Mucosa of stomach (tissue), 1 donor: ENCODE results near the gene RND1.
"Not testable (repeated sequence)": the region's sequence is repeated elsewhere in the genome, so short reads cannot be mapped to it uniquely, and the experiment has no call there.

ENCODE experiments used
- H3K27me3 ChIP-seq: one replicate; pipeline ENCODE4 v1.7.0; 2013; ENCODE audit warnings: mild to moderate bottlenecking, low read length; ENCODE audit not compliant: control insufficient read depth, insufficient read depth
- H3K36me3 ChIP-seq: one replicate; pipeline ENCODE4 v1.7.0; 2013; ENCODE audit warnings: low read length; ENCODE audit not compliant: control insufficient read depth, insufficient read depth
- H3K4me1 ChIP-seq: one replicate; pipeline ENCODE4 v1.7.0; 2013; ENCODE audit warnings: mild to moderate bottlenecking, low read length; ENCODE audit not compliant: control insufficient read depth, insufficient read depth
- H3K4me3 ChIP-seq: one replicate; pipeline ENCODE4 v1.7.0; 2013; ENCODE audit warnings: low read length
- H3K9ac ChIP-seq: one replicate; pipeline ENCODE4 v1.7.0; 2013; ENCODE audit warnings: mild to moderate bottlenecking, low read length, moderate library complexity
- H3K9me3 ChIP-seq: one replicate; pipeline ENCODE4 v1.7.0; 2013; ENCODE audit warnings: mild to moderate bottlenecking, low read length, moderate library complexity; ENCODE audit not compliant: control insufficient read depth
- donor health status: Pancreatic carcinoma.

RND1 gene

DNA sequence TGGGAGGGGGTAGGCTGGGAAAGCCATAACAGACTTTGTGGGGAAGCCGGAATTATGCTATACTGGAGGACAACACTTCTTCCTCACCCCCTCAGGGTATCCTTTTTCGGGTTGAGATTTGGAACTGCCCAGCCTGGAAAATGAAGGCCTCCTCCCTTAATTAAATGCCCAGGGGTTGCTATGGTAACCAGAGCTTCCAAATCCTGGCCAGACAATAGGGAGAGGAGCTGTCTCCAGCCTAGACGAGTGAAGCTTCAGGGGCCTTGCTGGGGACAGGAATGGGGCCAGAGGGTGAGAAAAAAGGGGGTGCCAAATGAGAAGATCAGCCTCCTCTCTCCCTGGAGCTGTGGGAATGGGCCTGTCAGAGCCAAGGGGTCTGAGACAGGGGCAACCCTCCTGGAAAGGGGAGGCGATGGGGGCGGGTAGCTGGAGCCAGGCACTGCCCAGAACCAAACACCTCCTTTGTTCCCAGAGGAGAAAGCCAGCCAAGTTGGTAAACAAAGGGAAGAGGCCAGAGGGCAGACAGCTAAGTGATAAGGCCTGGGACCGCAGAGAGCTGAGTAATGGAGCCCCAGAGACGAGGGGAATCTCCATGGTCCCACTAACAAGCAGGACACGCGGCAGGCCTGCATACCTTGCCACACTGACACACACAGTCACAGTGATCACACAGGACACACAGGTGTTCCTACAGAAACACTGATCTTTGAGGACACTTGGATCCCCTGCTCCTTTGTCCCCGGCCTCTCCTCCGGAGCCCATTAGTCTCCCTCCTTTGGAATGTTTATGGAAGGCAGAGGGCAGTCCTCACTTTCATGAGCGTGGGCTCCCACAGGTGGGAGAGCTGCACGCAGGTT, 17.9 kb upstream of the RND1 start:
- H3K4me1 ChIP-seq = peaks cover 35% of the 10 kb centered on the region

DNA sequence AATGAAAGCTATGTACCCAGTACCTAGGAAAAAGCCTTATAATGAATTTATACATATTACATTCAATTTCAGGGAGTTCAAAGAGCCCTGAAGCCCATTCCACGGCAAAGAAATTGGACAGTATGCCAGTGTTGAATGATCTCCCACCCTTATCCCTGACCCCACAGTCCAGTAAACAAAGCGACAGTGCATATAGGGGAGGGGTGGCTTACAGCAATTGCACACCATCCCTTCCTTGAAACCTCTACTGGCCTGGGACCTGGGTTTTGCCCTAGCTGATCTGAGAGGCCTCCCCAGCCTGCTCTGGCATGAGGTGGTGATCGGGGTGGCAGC, 17.3 kb upstream of the RND1 start:
- H3K4me3 ChIP-seq = no peak overlapping the region
- no peaks in the 10 kb centered on the region for H3K36me3 ChIP-seq
- H3K9ac ChIP-seq = peak overlapping the region; percentile 5
- peaks cover 35% of the 10 kb centered on the region for H3K4me1 ChIP-seq
- H3K9me3 ChIP-seq = no peaks in the 10 kb centered on the region
- H3K27me3 ChIP-seq = no peaks in the 10 kb centered on the region

More for the DNA sequence above, 17.9 kb upstream of the RND1 start:
- Histone ChIP-seq H3K9me3 (no peaks in the 10 kb centered on the region), H3K4me3 (no peak overlapping the region), H3K9ac (peak overlapping the region; percentile 5), H3K36me3 (no peaks in the 10 kb centered on the region), H3K27me3 (no peaks in the 10 kb centered on the region)

DNA sequence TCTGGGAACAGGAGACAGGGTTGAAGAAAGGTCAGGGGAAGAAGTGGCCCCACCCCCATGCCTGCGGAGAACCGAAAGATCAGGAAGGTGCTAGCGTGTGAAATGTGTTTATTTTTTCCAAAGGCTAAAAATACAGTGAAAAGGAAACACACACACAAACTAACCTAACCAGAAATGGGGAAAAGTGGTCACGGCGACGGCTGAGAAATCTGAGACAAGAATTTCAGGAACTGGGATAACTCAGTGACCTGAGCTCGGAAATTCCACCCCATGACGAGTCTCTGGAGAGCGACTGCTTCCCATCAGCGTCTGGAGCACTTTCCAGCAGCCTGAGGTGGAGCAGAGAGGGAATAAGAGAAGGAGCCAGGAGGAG, 16.6 kb upstream of the RND1 start:
- Histone ChIP-seq H3K9ac (peak overlapping the region; percentile 11), H3K9me3 (no peaks in the 10 kb centered on the region), H3K36me3 (no peaks in the 10 kb centered on the region), H3K27me3 (no peaks in the 10 kb centered on the region), H3K4me1 (peaks cover 35% of the 10 kb centered on the region), H3K4me3 (no peak overlapping the region)

DNA sequence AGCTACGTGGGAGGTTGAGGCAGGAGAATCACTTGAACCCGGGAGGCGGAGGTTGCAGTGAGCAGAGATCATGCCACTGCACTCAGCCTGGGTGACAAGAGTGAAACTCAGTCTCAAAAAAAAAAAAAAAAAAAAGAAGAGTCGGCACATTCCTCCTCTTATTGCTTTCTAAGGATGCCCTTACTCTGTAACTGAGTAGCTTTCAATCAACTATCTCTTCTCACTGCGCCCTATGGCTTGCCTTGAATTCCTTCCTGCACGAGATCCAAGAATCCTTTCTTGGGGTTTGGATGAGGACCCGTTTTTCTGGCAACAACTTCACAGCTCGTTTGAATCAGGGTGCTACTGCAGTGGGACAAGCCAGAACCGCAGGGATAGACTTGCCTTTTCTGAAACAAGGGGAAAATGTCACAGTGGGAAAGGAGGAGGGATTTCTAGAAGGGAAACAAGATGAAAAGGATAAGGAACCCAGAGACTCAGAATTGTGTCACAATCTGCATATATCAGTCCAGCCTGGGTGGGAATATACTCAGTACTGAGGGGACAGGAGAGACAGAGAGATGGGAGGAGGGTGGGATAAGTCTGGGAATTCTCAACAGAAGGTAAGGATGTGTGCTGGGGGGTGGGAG, 16.1 kb upstream of the RND1 start:
- H3K4me3 ChIP-seq = no peak overlapping the region

DNA sequence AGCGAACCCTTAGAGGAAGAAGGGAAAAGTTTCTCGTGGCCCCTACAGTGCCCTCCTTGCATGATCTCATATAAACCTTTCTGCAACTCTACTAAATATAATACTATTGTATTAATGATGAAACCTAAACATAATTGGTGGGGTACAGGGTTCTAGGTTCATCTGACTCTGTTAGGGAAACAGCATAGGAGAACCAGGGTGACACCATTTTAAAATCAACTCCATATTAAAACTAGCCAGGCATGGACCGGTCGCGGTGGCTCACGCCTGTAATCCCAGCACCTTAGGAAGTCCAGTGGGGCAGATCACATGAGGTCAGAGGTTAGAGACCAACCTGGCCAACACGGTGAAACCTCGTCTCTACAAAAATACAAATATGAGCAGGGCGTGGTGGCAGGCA, 15.0 kb upstream of the RND1 start:
- peaks cover 30% of the 10 kb centered on the region for H3K4me1 ChIP-seq
- H3K4me3 ChIP-seq = no peak overlapping the region
- H3K27me3 ChIP-seq = no peaks in the 10 kb centered on the region
- no peaks in the 10 kb centered on the region for H3K36me3 ChIP-seq
- no peak overlapping the region for H3K9ac ChIP-seq
- no peaks in the 10 kb centered on the region for H3K9me3 ChIP-seq

More for the DNA sequence above, 16.1 kb upstream of the RND1 start:
- peaks cover 35% of the 10 kb centered on the region for H3K4me1 ChIP-seq
- no peaks in the 10 kb centered on the region for H3K27me3 ChIP-seq
- H3K9me3 ChIP-seq = no peaks in the 10 kb centered on the region
- H3K36me3 ChIP-seq = no peaks in the 10 kb centered on the region
- peak overlapping the region; percentile 11 for H3K9ac ChIP-seq

DNA sequence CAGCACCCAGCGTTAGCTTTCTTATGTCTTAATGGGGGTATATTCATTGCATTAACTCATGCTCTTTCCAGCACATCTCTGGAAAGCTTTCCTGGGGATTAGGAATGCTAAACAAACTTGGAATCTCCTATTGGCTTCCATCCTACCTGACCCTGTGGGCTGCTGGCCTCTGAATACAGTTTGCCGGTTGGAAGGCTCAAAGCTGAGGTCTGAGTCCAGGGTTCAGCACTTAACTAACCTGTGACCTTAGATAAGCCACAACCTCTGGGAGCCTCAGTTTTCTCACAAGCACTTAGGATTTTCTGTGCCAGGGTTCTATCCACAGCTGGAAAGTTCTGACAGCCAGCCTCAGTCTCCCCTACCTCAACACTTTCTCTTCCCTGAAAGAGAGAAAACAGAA, 12.9 kb upstream of the RND1 start:
- Histone ChIP-seq H3K9ac (no peak overlapping the region), H3K4me1 (peaks cover 21% of the 10 kb centered on the region), H3K36me3 (no peaks in the 10 kb centered on the region), H3K4me3 (no peak overlapping the region), H3K9me3 (no peaks in the 10 kb centered on the region), H3K27me3 (no peaks in the 10 kb centered on the region)

DNA sequence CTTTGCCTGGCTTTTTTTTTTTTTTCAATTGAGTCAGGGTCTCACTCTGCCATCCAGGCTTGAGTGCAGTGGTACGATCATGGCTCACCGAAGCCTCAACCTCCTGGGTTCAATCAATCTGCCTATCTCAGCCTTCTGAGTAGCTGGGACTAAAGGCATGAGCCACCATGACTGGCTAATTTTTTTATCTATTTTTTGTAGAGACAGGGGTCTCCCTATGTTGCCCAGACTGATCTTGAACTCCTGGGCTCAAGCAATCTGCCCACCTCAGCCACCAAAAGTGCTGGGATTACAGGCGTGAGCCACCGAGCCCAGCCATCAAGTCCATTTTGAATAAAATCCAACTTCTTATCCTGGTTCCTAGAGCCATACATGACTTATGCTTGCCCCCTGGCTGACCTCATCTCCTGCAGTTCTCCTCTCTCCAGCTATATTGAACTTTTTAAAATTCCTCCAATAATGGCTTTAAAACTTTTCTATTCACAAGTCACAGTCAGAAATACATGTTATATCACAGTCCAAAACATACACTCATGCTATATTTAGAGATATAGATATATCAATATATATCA, 10.4 kb upstream of the RND1 start:
- Histone ChIP-seq H3K9me3 (no peaks in the 10 kb centered on the region), H3K27me3 (no peaks in the 10 kb centered on the region), H3K36me3 (no peaks in the 10 kb centered on the region), H3K4me1 (no peaks in the 10 kb centered on the region), H3K9ac (no peak overlapping the region), H3K4me3 (no peak overlapping the region)

DNA sequence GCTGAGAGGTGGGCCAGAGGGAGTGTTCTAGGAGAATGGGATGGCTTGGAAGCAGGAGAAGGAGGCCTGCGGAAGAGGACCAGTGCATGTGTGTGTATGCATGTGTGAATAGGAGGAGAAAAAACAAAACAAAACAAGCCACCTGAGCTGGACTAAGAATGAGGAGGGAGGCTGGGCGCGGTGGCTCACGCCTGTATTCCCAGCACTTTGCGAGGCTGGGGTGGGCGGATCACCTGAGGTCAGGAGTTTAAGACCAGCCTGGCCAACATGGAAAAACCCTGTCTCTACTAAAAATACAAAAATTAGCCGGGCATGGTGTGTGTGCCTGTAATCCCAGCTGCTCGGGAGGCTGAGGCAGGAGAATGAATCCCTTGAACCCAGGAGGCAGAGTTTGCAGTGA, 7.9 kb upstream of the RND1 start:
- H3K9ac ChIP-seq, H3K4me1 ChIP-seq, H3K36me3 ChIP-seq, H3K4me3 ChIP-seq, H3K27me3 ChIP-seq, H3K9me3 ChIP-seq: not testable (repeated sequence)

DNA sequence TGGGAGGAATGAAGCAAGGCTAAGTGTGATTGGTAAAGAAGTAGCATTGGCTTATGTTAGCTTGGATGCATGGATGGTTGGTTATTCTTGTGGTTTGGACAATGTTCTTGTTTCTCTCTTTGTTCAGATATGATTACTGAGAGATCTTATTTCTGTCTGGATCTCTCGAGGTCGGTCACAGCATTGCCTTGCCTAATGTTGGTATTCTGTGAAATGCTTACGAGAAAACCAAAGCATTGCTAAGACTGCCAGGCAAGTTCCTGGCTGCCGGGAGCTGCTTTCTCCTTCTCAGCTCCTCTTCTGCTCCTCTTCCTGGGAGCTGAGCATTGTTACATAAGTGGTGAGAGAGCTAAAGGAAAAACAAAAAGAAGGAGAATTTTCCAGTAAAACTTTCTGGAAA, 7.4 kb upstream of the RND1 start:
- no peak overlapping the region for H3K9ac ChIP-seq
- no peak overlapping the region for H3K4me3 ChIP-seq
- no peaks in the 10 kb centered on the region for H3K36me3 ChIP-seq
- no peaks in the 10 kb centered on the region for H3K27me3 ChIP-seq
- no peaks in the 10 kb centered on the region for H3K9me3 ChIP-seq
- peaks cover under 1% of the 10 kb centered on the region for H3K4me1 ChIP-seq

DNA sequence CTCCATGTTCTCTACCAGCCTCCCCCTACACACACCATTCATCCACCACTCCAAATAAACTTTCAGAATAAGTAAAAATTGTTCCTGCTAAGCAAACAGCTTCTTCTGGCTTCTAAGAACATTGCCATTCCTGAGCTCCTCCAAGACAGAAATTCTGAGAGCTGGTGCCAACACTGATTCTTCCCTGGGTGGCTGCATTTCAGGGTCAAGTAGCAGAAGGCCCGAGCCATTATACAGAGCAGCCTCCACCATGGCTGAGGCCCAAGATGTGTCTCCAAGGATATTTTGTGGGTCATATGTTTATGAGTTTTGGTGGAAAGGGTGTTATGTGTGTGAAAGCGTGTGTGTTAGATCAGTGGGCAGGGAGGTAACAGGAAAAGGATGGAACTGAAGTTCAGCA, 3.5 kb upstream of the RND1 start:
- peaks cover 9% of the 10 kb centered on the region for H3K27me3 ChIP-seq
- no peaks in the 10 kb centered on the region for H3K36me3 ChIP-seq
- no peak overlapping the region for H3K4me3 ChIP-seq
- H3K9me3 ChIP-seq = no peaks in the 10 kb centered on the region
- H3K9ac ChIP-seq = no peak overlapping the region
- peaks cover 33% of the 10 kb centered on the region for H3K4me1 ChIP-seq

DNA sequence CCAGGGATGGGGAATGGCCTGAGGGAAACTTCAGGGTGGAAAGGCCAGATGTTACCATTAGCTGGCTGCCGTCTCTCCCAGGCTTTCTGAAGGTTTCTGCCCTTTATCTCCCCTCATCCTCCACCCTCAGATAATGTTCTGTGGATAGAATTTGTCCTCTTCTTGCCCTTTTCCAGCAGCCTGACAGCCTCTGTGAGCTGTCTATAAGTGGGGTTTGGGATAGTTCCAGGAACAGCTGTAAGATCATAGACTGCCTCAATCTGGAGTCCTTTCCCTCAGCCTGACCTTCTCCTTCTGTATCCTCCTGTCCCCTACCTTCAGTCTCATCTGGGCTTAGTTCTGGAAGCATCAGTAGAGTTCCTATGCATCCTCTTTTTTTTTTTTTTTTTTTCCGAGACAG, 2.8 kb upstream of the RND1 start:
- H3K9ac ChIP-seq = no peak overlapping the region
- no peak overlapping the region for H3K4me3 ChIP-seq
- peaks cover 39% of the 10 kb centered on the region for H3K4me1 ChIP-seq
- H3K9me3 ChIP-seq = no peaks in the 10 kb centered on the region
- H3K36me3 ChIP-seq = no peaks in the 10 kb centered on the region
- H3K27me3 ChIP-seq = peaks cover 15% of the 10 kb centered on the region

DNA sequence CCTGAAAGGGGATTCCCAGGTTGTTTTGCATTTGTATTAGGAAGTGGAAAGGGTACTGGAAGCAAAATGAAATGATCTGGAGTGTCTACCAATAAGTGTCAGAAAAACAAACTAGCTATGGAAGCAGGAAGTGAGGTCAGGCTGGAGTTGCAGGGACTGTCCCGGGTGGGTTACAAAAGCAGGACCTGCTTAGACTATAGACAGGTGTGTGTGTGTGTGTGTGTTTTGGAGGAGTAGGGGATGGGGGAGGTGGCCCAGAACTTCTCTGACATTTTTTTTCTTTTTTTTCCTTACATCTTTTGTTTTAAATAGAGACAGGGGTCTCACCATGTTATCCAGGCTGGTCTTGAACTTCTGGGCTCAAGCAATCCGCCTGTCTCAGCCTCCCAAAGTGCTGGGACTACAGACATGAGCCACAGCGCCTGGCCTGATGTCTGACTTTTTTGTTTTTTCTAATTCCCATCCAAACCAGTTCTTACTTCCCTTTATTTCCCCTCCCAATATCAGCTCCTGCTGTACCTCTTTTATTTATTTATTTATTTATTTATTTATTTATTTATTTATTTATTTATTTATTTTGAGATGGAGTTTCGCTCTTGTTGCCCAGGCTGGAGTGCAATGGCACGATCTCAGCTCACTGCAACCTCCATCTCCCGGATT, 512 bp upstream of the RND1 start:
- Histone ChIP-seq H3K36me3 (no peaks in the 10 kb centered on the region), H3K27me3 (peaks cover 20% of the 10 kb centered on the region), H3K4me1 (peaks cover 39% of the 10 kb centered on the region), H3K4me3 (peak overlapping the region; percentile 74), H3K9ac (peak overlapping the region; percentile 79), H3K9me3 (no peaks in the 10 kb centered on the region)
